PC-9 (cell line): Measurements from ENCODE around the gene SRC. TPM values are rescaled to one million over a fixed set of nuclear protein-coding genes. Genes with fewer than 3 reads are reported as not detected.

ENCODE experiments used
- BruUV-seq: library from RNA; stranded (reverse); fragments of 400-500 nt; replicated peaks from 2 replicates; lab custom pipeline; 2021; lab: Mats Ljungman, UMichigan
- CTCF ChIA-PET: fragments of 300-600 bp; sonication (Branson Sonifier 250); formaldehyde crosslinking; loops from one replicate; lab custom pipeline; 2022; ENCODE audit warnings: antibody characterized with exemption; lab: Charles Lee
- POLR2A ChIA-PET: fragments of 300-600 bp; sonication (Branson Sonifier 250); formaldehyde crosslinking; loops from one replicate; lab custom pipeline; 2022; ENCODE audit warnings: antibody characterized with exemption; ENCODE audit not compliant: unreplicated experiment; lab: Charles Lee
- DNase-seq, 2 experiments: peaks; one replicate each; pipeline versions ENCODE4 v3.0.0 to v3.0.0-alpha.2; 2015 to 2022; ENCODE audit warnings: mixed read lengths in 1 of 2
- H2AFZ ChIP-seq: fragments of 200-600 bp; sonication (generic); 2 replicates; pipeline ENCODE4 v1.8.1; 2017; ENCODE audit warnings: antibody characterized with exemption
- H3F3A ChIP-seq: fragments of 200-600 bp; sonication (generic); 2 replicates; pipeline ENCODE4 v1.8.1; 2017; ENCODE audit warnings: antibody characterized with exemption, mild to moderate bottlenecking, low read depth; ENCODE audit not compliant: insufficient read depth
- H3K27ac ChIP-seq: fragments of 200-600 bp; sonication (generic); 2 replicates; pipeline ENCODE4 v1.6.1; 2016; ENCODE audit warnings: mixed run types
- H3K27me3 ChIP-seq: fragments of 200-600 bp; sonication (generic); 2 replicates; pipeline ENCODE4 v1.6.1; 2016; ENCODE audit warnings: low read depth, mixed run types; ENCODE audit not compliant: insufficient read depth
- H3K36me3 ChIP-seq: fragments of 200-600 bp; sonication (generic); 2 replicates; pipeline ENCODE4 v1.6.1; 2016; ENCODE audit warnings: low read depth, mixed run types
- H3K4me1 ChIP-seq: fragments of 200-600 bp; sonication (generic); replicated peaks from 2 replicates; pipeline ENCODE4 v1.6.1; 2016; ENCODE audit warnings: mixed run types; ENCODE audit not compliant: insufficient read depth
- H3K4me2 ChIP-seq: fragments of 200-600 bp; sonication (generic); 2 replicates; pipeline ENCODE4 v1.6.1; 2017; ENCODE audit warnings: mixed run types
- H3K4me3 ChIP-seq: fragments of 200-600 bp; sonication (generic); 2 replicates; pipeline ENCODE4 v1.6.1; 2016; ENCODE audit warnings: mixed run types
- H3K79me2 ChIP-seq: fragments of 200-600 bp; sonication (generic); 2 replicates; pipeline ENCODE4 v1.6.1; 2017; ENCODE audit warnings: low read depth, mixed run types
- H3K9me2 ChIP-seq: fragments of 200-600 bp; sonication (generic); 2 replicates; pipeline ENCODE4 v1.8.1; 2017; ENCODE audit warnings: mild to moderate bottlenecking; ENCODE audit not compliant: insufficient read depth
- H3K9me3 ChIP-seq: fragments of 200-600 bp; sonication (generic); 2 replicates; pipeline ENCODE4 v1.8.1; 2016; ENCODE audit warnings: low read depth; ENCODE audit not compliant: insufficient read depth
- H4K20me1 ChIP-seq: fragments of 200-600 bp; sonication (generic); 2 replicates; pipeline ENCODE4 v1.8.1; 2017; ENCODE audit not compliant: insufficient read depth
- CTCF ChIP-seq: fragments of 200-600 bp; sonication (generic); conservative IDR thresholded peaks from 2 replicates; pipeline ENCODE4 v1.6.1; 2017; ENCODE audit warnings: mixed run types, antibody characterized with exemption, mild to moderate bottlenecking, moderate library complexity
- EZH2 ChIP-seq: fragments of 200-600 bp; sonication (generic); IDR thresholded peaks from 2 replicates; pipeline ENCODE4 v1.8.0; 2017; ENCODE audit warnings: antibody characterized with exemption, low read depth
- intact Hi-C: fragments of 100-400 bp; cut with micrococcal nuclease; formaldehyde crosslinking; loops from one replicate; pipeline ENCODE4 v1.10.0; 2022; ENCODE audit not compliant: unreplicated experiment
- total RNA-seq: library from RNA; stranded (reverse); gene quantifications from 2 replicates; pipeline ENCODE4 v1.2.3, GENCODE V29; 2021

SRC gene
- total RNA-seq, 1 experiment from 2014 or later, result 58.4 TPM

GRCh38 chr20:37416848-37417616 lies 71.1 kb downstream of the SRC start:
- Histone ChIP-seq H3K4me1 (no peaks in the 10 kb centered on the region), H3F3A (no peaks in the 10 kb centered on the region), H3K9me2 (no peaks in the 10 kb centered on the region), H3K36me3 (no peaks in the 10 kb centered on the region), H3K27ac (no peak overlapping the region), H3K27me3 (peaks cover 99% of the 10 kb centered on the region), H4K20me1 (peaks cover 5% of the 10 kb centered on the region; the same call in 1 of the 2 replicates), H3K9me3 (no peaks in the 10 kb centered on the region), H3K4me2 (no peak overlapping the region), H2AFZ (no peak overlapping the region), H3K79me2 (no peaks in the 10 kb centered on the region), H3K4me3 (no peak overlapping the region)
- ChIA-PET POLR2A (no interaction called here), CTCF (interaction anchor here (0.5 kb wide), 1 partner anchor 144 kb away, joined by 3 read pairs; no protein-coding TSS in a partner anchor)
- no peak for TF ChIP-seq CTCF
- TF ChIP-seq EZH2, result no peak
- no TSS peak for BruUV-seq
- no peak for DNase-seq
- intact Hi-C loops, result no loop called here

- no peak overlapping the region for H3K4me3 ChIP-seq
- no TSS peak for BruUV-seq
Measured at GRCh38 chr20:37417617-37418467, 71.9 kb downstream of the SRC start.

More at GRCh38 chr20:37417617-37418467, 71.9 kb downstream of the SRC start:
- Histone ChIP-seq H3K36me3 (no peaks in the 10 kb centered on the region), H3K9me2 (no peaks in the 10 kb centered on the region), H3F3A (no peaks in the 10 kb centered on the region), H4K20me1 (peaks cover 5% of the 10 kb centered on the region; the same call in 1 of the 2 replicates), H3K27ac (no peak overlapping the region), H3K4me2 (no peak overlapping the region), H2AFZ (no peak overlapping the region), H3K27me3 (peaks cover 99% of the 10 kb centered on the region), H3K9me3 (no peaks in the 10 kb centered on the region), H3K79me2 (no peaks in the 10 kb centered on the region), H3K4me1 (no peaks in the 10 kb centered on the region)
- ChIA-PET CTCF (no interaction called here), POLR2A (no interaction called here)
- DNase-seq, result no peak
- TF ChIP-seq CTCF, result no peak
- no peak for TF ChIP-seq EZH2
- intact Hi-C loops, result no loop called here
